Stimulated activated CD4-positive, alpha-beta T cell treated with anti-CD3 and anti-CD28 coated beads, Interleukin-1b, Interleukin-23, amount 100 ng/mL, for 1 hour (primary cell): Measurements from ENCODE around the gene PPFIA1.

Source experiments
- DNase-seq, 2 donors: peaks; one replicate each; pipeline ENCODE4 v3.0.0-alpha.2; 2020; ENCODE audit warnings: low read depth in 2 of 2

PPFIA1 gene

GRCh38 chr11:70414341-70415100 lies 144.0 kb downstream of the PPFIA1 start:
- DNase-seq: no peak

GRCh38 chr11:70415191-70415590 lies 144.7 kb downstream of the PPFIA1 start:
- no peak for DNase-seq

GRCh38 chr11:70415642-70416395 lies 145.3 kb downstream of the PPFIA1 start:
- no peak for DNase-seq

GRCh38 chr11:70416881-70417280 lies 146.4 kb downstream of the PPFIA1 start:
- DNase-seq: no peak

GRCh38 chr11:70418130-70418529 lies 147.6 kb downstream of the PPFIA1 start:
- no peak for DNase-seq

- DNase-seq: no peak
These were observed 149.0 kb downstream of the PPFIA1 start for GRCh38 chr11:70419307-70420007.

- DNase-seq: no peak
These were observed 149.5 kb downstream of the PPFIA1 start for GRCh38 chr11:70420008-70420464.

- DNase-seq: no peak
These were observed 150.0 kb downstream of the PPFIA1 start for GRCh38 chr11:70420496-70420895.

- no peak for DNase-seq
These were observed 150.6 kb downstream of the PPFIA1 start for GRCh38 chr11:70421123-70421522.

- no peak for DNase-seq
These were observed 152.4 kb downstream of the PPFIA1 start for GRCh38 chr11:70422692-70423522.

- DNase-seq: no peak
These were observed 153.3 kb downstream of the PPFIA1 start for GRCh38 chr11:70423523-70424505.

GRCh38 chr11:70424765-70425344 lies 154.4 kb downstream of the PPFIA1 start:
- DNase-seq: no peak

- no peak for DNase-seq
These were observed 156.9 kb downstream of the PPFIA1 start for GRCh38 chr11:70427436-70427835.

- no peak for DNase-seq
These were observed 158.4 kb downstream of the PPFIA1 start for GRCh38 chr11:70428701-70429427.

GRCh38 chr11:70429428-70429705 lies 158.9 kb downstream of the PPFIA1 start:
- DNase-seq: no peak

- DNase-seq: no peak
These were observed 159.4 kb downstream of the PPFIA1 start for GRCh38 chr11:70429724-70430521.

GRCh38 chr11:70430671-70431574 lies 160.4 kb downstream of the PPFIA1 start:
- DNase-seq: no peak

GRCh38 chr11:70431611-70432010 lies 161.1 kb downstream of the PPFIA1 start:
- no peak for DNase-seq
